ENCODE data around the gene CSNK1A1L. TPM values are rescaled to one million over a fixed set of nuclear protein-coding genes. Genes with fewer than 3 reads are reported as not detected.
A peak's percentile ranks its signal among the peaks of the same experiment; 100 is the strongest.

CSNK1A1L gene
- under 1 TPM in 8 of 10 donors, not detected in 2; 0.07 to 0.17 (median 0.10) TPM for polyA plus RNA-seq (ENCODE audit: insufficient read length in 10 of 10)
- long read RNA-seq, donor 1, result 0 reads
- long read RNA-seq, donor 2, partial matches to known transcripts, result 0 of 1 reads
- long read RNA-seq, donor 2, other reads (novel, unspliced or antisense), result 0 of 1 reads
- long read RNA-seq, donor 3, result 0 reads
- long read RNA-seq, donor 4, result 0 reads
- long read RNA-seq, donor 5, result 0 reads
- long read RNA-seq, donor 6, result 0 reads
- long read RNA-seq, donor 7, result 0 reads
- long read RNA-seq, donor 8, result 0 reads
- long read RNA-seq, donor 9, result 0 reads

- no peak for DNase-seq
These were observed at the start of gene CSNK1A1L for GRCh38 chr13:37105251-37105714. Gene CSNK1A1L (minus strand): TSS chr13:37105664. CDS start chr13:37105256, 408 bp downstream.

DNA sequence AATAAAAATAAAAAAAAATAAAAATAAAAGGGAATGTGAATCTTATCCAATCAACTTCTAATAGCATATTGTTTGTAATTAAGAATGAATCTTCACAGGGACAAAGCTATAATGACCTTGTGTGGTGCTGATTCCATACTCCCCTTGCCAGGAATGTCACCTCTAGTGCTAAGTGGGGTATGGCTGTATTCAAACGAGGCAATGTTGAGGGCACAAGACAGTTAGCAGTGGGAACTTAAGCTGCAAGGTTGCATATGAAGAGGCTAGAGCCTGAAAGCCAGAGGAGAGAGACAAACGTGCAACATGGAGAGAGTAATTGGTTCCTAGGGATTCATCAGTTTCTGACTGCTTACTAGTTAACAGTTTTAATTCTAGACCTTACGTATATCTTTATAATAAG is 43.9 kb upstream of the CSNK1A1L start:
- no peak for DNase-seq

- no peak for DNase-seq
These were observed 43.0 kb upstream of the CSNK1A1L start for GRCh38 chr13:37148501-37148900.

GRCh38 chr13:37144661-37145060 is 39.2 kb upstream of the CSNK1A1L start:
- peak in 1 of 3 donors; percentile 53 for DNase-seq

GRCh38 chr13:37143911-37144310 is 38.4 kb upstream of the CSNK1A1L start:
- DNase-seq, result peak; percentile 41 to 58 (median 54)

- DNase-seq, result no peak
These were observed 37.4 kb upstream of the CSNK1A1L start for GRCh38 chr13:37142877-37143276.

DNA sequence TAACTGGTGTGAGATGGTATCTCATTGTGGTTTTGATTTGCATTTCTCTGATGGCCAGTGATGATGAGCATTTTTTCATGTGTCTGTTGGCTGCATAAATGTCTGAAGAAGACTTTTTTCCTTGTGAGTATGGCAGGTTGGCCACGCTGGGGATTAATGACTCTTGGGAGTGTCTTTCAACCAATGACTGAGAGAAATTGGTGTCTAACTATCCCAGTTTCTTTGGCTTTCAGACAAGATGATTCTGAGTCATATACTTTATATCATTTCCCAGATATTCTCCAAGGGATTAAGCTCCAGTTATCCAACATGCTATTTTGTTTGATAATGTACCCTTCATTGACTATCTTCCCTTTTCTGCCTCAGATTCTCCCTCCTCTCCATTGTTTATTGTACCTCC is 35.5 kb upstream of the CSNK1A1L start:
- peak in 1 of 3 donors; percentile 63 for DNase-seq

- DNase-seq, result no peak
These were observed 33.9 kb upstream of the CSNK1A1L start for GRCh38 chr13:37139356-37139755.

DNA sequence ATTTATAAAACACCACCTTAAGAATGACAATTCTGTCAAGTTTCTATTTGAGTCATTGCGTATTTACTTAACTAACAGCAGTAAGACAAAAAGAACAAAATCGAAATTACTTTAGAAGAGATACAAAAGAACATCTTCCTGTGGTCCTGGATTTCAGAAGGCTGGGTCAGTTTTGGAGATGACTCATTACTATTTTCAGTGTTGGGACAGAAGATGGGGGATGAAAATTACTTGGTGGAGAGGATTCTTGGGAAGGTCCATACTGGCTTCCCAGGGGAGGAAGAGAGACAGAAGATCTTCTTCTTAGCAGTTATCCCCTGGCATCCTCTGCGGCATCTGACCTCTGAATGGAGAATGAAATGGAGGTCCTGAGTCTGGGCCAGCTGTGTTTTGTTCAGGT is 33.5 kb upstream of the CSNK1A1L start:
- no peak for DNase-seq

DNA sequence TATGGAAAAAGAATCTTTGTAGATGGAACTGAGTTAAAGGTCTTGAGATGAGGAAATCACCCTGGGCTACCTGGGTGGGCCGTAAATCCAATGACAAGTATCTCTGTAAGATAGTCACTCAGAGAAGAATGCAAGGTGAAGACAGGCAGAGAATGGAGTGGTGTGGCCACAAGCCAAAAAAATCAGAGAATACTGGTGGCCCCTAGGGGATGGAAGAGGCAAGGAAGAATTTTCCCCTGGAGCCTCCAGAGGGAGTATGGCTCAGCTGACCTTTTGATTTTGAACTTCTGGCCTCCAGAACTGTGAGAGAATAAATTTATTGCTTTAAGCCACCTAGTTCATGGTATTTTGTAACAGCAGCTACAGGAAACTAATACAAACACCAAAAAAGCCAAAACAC is 32.7 kb upstream of the CSNK1A1L start:
- peak in 1 of 3 donors; percentile 87 for DNase-seq

DNA sequence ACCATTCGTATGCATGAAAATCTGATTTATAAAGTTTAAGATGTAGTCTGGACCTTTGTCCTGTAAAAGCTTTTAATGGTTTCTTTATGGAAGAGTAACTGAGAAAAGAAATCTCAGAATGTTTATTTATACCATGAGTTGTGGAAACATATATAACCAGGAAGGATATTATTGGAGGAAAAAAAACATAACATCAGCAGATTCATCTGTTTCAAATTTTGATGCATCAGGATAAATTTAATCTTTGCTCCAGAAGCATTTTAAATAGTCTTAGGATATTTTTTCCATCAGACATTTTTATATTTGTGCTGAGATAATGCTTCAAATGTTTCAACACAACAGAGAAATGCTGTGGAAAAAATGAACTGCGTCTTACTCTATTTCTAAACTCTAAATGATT is 31.2 kb upstream of the CSNK1A1L start:
- DNase-seq, result no peak

DNA sequence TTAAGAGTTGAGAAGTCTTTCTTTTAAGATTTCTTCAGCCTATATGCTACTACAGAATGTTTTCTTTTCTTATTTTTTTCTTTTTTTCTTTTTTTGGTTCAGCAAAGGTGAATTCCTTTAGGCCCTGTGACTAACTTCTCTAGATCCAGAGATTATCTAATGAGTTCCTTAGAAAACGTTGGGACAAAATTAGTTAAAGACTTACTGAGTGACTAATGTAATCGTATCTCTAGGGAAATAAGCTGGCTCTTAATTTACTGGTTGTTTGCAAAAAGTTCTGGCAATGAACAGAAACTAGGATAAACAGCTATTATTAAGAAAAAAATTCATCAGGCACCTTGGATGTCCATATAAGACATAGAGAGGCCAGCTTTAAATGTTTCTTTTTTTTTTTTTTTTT is 30.7 kb upstream of the CSNK1A1L start:
- DNase-seq, result peak in 1 of 3 donors; percentile 35

- DNase-seq, result peak in 2 of 3 donors; percentile 65 to 66
These were observed 29.1 kb upstream of the CSNK1A1L start for GRCh38 chr13:37134411-37135041.

DNA sequence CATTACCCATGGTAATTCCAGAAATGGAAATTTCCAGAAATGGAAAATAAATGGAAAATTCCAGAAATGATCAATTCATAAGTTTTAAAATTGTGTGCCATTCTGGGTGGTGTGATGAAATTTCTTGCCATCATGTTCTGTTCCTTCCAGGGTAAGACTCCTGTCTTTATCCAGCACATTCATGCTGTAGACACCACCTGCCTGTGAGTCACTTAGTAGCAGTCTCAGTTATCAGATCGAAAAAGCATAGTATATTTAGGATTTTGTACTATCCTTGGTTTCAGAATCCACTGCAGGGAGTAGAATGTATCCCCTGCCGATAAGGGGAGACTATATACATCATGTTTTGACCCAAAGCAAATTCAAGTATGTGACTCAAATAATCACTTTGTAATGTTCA is 26.7 kb upstream of the CSNK1A1L start:
- DNase-seq, result no peak

DNA sequence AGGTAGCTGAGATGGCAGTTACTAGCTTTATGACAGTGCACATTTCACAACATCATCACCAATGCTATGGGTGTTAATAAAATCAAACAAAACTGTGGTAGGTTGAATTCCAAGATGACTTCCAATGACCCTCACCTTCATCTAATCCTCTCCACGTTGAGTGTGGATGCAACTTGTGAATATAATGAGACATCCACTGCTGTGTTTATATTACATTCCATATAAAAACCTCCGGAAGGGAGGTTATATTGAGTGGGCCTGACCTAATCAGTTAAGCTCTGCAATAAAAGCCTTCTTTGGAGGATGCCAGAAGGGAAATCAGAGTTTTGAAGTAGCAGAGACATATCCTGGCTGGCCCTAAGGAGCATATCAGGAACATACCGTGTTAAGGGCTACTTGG is 25.6 kb upstream of the CSNK1A1L start:
- DNase-seq, result no peak

GRCh38 chr13:37129866-37130265 is 24.4 kb upstream of the CSNK1A1L start:
- peak in 1 of 3 donors; percentile 72 for DNase-seq

- DNase-seq, result peak; percentile 54 to 79 (median 76)
These were observed 22.3 kb upstream of the CSNK1A1L start for GRCh38 chr13:37127691-37128241.

GRCh38 chr13:37123337-37123736 is 17.9 kb upstream of the CSNK1A1L start:
- DNase-seq, result no peak

- peak in 1 of 3 donors; percentile 49 for DNase-seq
These were observed 12.6 kb upstream of the CSNK1A1L start for GRCh38 chr13:37118016-37118415.

DNA sequence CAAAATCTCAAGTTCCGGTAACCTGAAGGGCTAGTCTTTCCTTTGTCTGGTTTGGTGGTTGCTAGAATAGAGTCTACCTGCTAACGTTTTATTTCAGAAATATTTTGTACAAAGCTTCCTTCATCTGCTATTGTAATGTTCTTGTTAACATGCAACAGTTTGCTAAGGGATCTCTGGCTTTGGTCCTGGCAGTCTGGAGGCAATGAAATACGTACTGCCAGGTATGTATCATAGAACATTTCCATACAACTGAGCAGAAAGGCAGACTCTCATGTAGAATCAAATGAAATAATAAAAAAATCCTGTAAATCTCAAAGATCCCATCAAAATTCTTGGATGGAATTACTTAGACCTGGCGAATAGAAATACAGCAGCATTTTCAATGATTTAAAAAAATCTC is 8.8 kb upstream of the CSNK1A1L start:
- peak in 1 of 3 donors; percentile 58 for DNase-seq

DNA sequence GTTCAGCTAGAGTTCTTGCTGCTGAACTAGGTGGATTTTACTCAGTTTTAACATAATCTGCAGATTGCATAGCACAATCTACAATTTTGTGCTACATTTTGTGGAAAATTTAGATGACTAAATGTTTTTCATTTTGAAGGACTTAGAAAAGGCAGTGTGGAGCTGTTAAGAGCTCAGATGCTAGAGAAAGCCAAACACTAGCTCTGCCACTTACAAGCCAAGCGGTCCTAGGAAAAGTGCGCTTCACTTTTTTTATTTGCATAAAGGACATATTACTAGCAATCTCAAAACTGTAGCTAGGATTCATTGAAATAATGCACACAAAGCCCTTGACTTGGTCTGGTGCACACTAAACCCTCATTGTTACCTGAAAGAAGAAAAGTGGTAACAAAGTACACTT is 8.1 kb upstream of the CSNK1A1L start:
- DNase-seq, result no peak

DNA sequence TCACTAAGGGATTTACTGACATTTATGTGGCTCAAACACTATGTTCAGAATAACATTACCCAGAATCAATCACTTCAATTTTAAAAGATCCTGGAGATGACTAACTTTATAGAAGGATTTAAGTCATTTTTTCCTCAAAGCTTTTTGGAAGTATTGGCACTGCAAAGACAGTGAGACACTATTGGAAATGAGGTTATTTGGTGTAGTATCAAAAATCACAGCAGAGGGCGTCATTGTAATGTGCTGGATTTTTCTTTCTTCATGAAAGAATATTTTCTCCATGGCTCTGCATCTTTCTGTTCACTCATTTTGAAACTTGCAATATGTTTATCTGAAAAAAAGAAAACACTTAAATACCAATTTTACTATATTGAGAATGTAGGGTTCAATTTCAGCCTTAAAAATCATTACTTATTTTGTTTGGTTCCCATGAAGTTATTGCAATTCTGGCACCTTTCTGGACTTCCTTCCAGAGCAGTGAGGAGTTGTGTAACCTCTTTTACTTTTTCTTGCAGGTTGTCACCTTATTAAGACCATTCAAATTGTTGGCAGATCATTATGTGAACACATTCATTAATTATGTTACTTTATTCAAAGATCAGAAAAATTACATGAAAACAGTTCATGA is 3.7 kb upstream of the CSNK1A1L start:
- peak; percentile 84 to 94 (median 84) for DNase-seq

GRCh38 chr13:37107868-37108267 is 2.4 kb upstream of the CSNK1A1L start:
- DNase-seq, result no peak
